ENCODE data around the gene EPHA3. TPM values are rescaled to one million over a fixed set of nuclear protein-coding genes. Genes with fewer than 3 reads are reported as not detected.

Gene EPHA3
- total RNA-seq, 2 experiments from 2014 or later = not detected

GRCh38 chr3:89446593-89446992 lies 339.2 kb downstream of the EPHA3 start:
- Mint-ChIP-seq H3K27ac (no peak overlapping the region), H3K9me3 (peaks cover 7% of the 10 kb centered on the region), H3K27me3 (no peaks in the 10 kb centered on the region), H3K4me3 (no peak overlapping the region), H3K36me3 (ENCODE audit: low read depth) (no peaks in the 10 kb centered on the region), H3K4me1 (ENCODE audit: low read depth) (no peaks in the 10 kb centered on the region)
- Histone ChIP-seq H3K27me3 (ENCODE audit: control insufficient read depth in 1 of 2, insufficient read depth in 2 of 2, low read length in 2 of 2) (no peaks in the 10 kb centered on the region), H3K4me1 (ENCODE audit: insufficient read depth, low read length) (no peaks in the 10 kb centered on the region), H3K27ac (ENCODE audit: low read depth in 1 of 2, low read length in 2 of 2) (no peak overlapping the region), H3K9me3 (ENCODE audit: control insufficient read depth in 1 of 2, insufficient read depth in 1 of 2, low read length in 2 of 2) (no peaks in the 10 kb centered on the region), H3K36me3 (ENCODE audit: insufficient read depth, low read length) (no peaks in the 10 kb centered on the region), H3K4me3 (ENCODE audit: low read length) (no peak overlapping the region)
- DNase-seq (no peak), ATAC-seq (ENCODE audit: poor library complexity) (no peak)
- TF ChIP-seq, protein P1, sequence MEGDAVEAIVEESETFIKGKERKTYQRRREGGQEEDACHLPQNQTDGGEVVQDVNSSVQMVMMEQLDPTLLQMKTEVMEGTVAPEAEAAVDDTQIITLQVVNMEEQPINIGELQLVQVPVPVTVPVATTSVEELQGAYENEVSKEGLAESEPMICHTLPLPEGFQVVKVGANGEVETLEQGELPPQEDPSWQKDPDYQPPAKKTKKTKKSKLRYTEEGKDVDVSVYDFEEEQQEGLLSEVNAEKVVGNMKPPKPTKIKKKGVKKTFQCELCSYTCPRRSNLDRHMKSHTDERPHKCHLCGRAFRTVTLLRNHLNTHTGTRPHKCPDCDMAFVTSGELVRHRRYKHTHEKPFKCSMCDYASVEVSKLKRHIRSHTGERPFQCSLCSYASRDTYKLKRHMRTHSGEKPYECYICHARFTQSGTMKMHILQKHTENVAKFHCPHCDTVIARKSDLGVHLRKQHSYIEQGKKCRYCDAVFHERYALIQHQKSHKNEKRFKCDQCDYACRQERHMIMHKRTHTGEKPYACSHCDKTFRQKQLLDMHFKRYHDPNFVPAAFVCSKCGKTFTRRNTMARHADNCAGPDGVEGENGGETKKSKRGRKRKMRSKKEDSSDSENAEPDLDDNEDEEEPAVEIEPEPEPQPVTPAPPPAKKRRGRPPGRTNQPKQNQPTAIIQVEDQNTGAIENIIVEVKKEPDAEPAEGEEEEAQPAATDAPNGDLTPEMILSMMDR (IDR thresholded peaks at IDR 0.05) = no peak
- CTCF ChIA-PET = no interaction called here
- intact Hi-C loops (cut with DNase I, micrococcal nuclease) = no loop called here
- POLR2A ChIA-PET = no interaction called here

- CTCF ChIA-PET = no interaction called here
- Mint-ChIP-seq H3K9me3 (peaks cover 6% of the 10 kb centered on the region), H3K36me3 (ENCODE audit: low read depth) (no peaks in the 10 kb centered on the region), H3K4me1 (ENCODE audit: low read depth) (no peaks in the 10 kb centered on the region), H3K4me3 (no peak overlapping the region), H3K27me3 (no peaks in the 10 kb centered on the region), H3K27ac (no peak overlapping the region)
- H3K4me1 ChIP-seq (ENCODE audit: insufficient read depth, low read length) = no peaks in the 10 kb centered on the region
- H3K4me3 ChIP-seq (ENCODE audit: low read length) = no peak overlapping the region
- no peaks in the 10 kb centered on the region for H3K9me3 ChIP-seq (ENCODE audit: control insufficient read depth in 1 of 2, insufficient read depth in 1 of 2, low read length in 2 of 2)
- intact Hi-C loops (cut with DNase I, micrococcal nuclease) = no loop called here
- POLR2A ChIA-PET = no interaction called here
- H3K27me3 ChIP-seq (ENCODE audit: control insufficient read depth in 1 of 2, insufficient read depth in 2 of 2, low read length in 2 of 2) = no peaks in the 10 kb centered on the region
- H3K27ac ChIP-seq (ENCODE audit: low read depth in 1 of 2, low read length in 2 of 2) = no peak overlapping the region
- ATAC-seq (ENCODE audit: poor library complexity) (no peak), DNase-seq (no peak)
- no peaks in the 10 kb centered on the region for H3K36me3 ChIP-seq (ENCODE audit: insufficient read depth, low read length)
- TF ChIP-seq, protein P1 (IDR thresholded peaks at IDR 0.05) = no peak
Measured at GRCh38 chr3:89447243-89447642, 339.8 kb downstream of the EPHA3 start.

GRCh38 chr3:89449086-89449485 lies 341.7 kb downstream of the EPHA3 start:
- no peaks in the 10 kb centered on the region for H3K9me3 ChIP-seq (ENCODE audit: control insufficient read depth in 1 of 2, insufficient read depth in 1 of 2, low read length in 2 of 2)
- TF ChIP-seq, protein P1 (IDR thresholded peaks at IDR 0.05) = no peak
- intact Hi-C loops (cut with DNase I, micrococcal nuclease) = no loop called here
- no peak for DNase-seq
- ATAC-seq (ENCODE audit: poor library complexity) = no peak
- H3K4me3 ChIP-seq (ENCODE audit: low read length) = no peak overlapping the region
- H3K36me3 Mint-ChIP-seq (ENCODE audit: low read depth) = no peaks in the 10 kb centered on the region
- H3K9me3 Mint-ChIP-seq = peaks cover 10% of the 10 kb centered on the region
- no peaks in the 10 kb centered on the region for H3K4me1 ChIP-seq (ENCODE audit: insufficient read depth, low read length)
- no peak overlapping the region for H3K27ac Mint-ChIP-seq
- H3K27ac ChIP-seq (ENCODE audit: low read depth in 1 of 2, low read length in 2 of 2) = no peak overlapping the region
- no peaks in the 10 kb centered on the region for H3K27me3 ChIP-seq (ENCODE audit: control insufficient read depth in 1 of 2, insufficient read depth in 2 of 2, low read length in 2 of 2)
- no peaks in the 10 kb centered on the region for H3K36me3 ChIP-seq (ENCODE audit: insufficient read depth, low read length)
- H3K4me1 Mint-ChIP-seq (ENCODE audit: low read depth) = no peaks in the 10 kb centered on the region
- H3K4me3 Mint-ChIP-seq = no peak overlapping the region
- CTCF ChIA-PET = no interaction called here
- no peaks in the 10 kb centered on the region for H3K27me3 Mint-ChIP-seq
- POLR2A ChIA-PET = no interaction called here

Data from CD4-positive, alpha-beta T cell (primary cell).